ENCODE data around the gene RASL11A.
"Not testable (repeated sequence)": the region's sequence is repeated elsewhere in the genome, so short reads cannot be mapped to it uniquely, and the experiment has no call there.

Gene RASL11A

GRCh38 chr13:27300941-27301586, 30.4 kb downstream of the RASL11A start:
- no peak for DNase-seq

DNA sequence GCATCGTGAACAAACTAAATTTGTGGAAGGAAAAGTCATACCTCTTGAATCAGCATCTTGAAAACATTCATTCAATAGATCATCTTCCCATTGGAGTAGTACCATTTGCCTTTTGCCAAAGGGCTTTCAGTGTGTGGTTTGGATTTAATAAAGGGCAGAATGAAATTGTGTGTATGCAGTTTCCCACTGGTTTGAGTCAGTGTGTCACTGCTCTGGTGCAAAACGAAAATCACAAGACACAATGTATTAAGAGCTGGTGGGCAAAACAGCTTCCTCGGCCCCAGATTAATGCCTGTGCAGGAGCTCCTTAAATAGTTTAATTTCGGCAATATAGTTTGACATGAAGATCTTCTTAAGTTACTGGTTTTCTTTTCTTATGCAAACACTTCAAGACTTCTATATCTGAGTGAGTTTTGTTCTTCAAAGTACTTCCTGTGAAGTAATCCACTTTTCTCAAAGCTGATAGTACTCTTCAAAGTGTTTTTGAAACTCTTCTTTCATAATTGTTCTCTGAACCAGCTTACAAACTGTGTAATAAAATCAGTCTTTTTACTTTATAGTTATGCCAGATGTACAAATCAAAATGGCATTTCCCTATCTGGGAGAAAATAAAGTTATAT, 32.1 kb downstream of the RASL11A start:
- DNase-seq, result no peak

DNA sequence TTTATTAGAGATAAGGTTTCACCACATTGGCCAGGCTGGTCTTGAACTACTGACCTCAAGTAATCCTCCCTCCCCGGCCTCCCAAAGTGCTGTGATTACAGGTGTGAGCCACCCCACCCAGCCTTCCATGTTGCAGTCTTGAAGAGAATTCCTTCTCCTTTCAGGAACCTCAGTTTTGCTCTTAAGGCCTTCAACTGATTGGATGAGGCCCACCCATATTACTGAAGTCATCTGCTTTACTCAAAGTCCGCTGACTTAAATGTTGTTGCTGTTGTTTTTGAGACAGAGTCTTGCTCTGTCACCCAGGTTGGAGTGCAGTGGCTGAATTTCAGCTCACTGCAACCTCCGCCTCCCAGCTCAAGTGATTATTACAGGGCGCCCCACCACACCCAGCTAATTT, 33.5 kb downstream of the RASL11A start:
- no peak for DNase-seq

- no peak for DNase-seq
These were observed 34.0 kb downstream of the RASL11A start for GRCh38 chr13:27304611-27305010.

DNA sequence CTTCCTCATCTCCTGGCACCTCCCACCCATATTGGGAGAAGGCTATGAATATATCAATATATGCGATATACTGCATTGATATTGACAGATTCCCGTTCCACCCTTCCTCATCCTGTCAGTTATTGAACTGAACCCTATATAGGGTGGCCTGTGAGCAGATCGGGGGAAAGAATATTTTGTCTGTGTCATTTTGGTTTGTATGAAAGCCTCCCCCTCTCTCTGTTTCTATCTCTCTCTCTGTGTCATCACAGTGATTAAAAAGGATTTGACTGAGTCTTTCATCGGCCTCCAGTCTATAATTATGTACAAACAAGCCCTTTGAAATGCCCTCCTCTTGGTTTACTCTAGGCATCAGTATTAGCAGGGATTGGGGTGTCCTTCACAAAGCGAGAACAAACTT, 35.7 kb downstream of the RASL11A start:
- no peak for DNase-seq

DNA sequence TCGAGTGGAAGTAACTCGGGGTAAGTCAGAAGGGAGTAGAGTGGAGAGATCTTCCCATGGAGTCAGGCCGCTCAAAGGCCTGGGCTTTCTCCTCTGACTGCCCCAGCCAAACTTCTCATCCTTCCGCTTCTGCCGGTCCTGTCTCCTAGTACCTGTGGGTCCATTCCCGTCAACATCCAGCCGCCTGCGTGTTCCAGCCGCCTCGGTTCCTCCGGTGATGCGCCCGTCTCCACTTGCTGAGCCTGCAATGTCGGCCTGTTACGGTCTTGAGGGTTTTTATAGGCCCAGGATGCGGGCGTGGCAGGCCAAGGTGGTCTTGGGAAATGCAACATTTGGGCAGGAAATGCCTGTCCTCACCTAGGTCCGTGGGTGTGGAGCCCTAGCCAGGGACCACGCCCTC, 38.3 kb downstream of the RASL11A start:
- no peak for DNase-seq

DNA sequence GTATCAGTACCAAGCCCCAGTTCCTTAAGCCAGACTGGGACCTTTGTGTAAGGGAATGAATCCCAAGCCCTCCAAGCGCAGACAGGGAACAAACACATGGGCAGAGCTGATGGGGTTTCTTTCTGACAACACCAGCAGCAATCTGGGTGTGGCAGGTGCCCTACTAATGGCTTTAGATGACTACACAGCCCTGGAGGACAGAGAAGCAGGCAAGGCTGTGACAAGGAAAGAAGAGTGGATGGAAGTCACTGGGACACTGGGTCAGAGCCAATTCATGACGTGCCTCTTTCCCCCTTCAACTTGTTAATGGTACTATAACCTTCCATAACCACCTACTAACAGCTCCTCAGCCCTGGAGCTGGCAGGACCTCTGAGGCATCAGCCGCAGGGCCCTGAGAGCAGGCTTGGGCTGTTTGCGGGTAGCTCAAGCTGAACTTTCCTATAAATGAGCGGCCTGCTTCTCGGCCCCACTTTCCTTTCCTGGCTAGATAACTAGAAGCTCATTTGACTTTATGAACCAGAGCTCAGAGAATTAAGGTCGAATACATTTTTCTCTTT, 38.9 kb downstream of the RASL11A start:
- no peak for DNase-seq

DNA sequence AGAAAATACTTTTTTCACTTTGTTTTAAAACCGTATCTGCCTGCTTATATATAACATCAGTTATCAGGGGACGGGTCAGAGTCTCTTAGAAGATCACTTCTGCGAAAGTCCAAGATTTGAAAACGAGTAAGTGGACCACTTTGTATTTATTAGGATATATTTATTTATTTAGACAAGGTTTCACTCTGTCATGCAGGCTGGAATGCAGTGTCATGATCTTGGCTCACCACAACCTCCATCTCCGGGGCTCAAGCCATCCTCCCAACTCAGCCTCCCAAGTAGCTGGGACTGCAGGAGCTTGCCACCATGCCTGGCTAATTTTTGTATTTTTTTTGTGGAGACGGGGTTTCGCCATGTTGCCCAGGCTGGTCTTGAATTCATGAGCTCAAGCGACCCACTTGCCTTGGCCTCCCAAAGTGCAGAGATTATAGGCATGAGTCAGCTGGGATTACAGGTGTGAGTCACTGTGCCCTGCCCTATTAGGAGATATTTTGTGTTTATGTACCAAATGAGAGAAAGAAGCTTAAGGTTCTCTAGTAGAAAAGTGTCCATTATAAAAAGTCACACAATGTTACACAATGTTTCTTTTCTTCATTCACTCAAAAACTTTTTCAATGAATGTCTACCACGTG, 39.5 kb downstream of the RASL11A start:
- DNase-seq, result no peak

GRCh38 chr13:27310946-27311345, 40.3 kb downstream of the RASL11A start:
- no peak for DNase-seq

DNA sequence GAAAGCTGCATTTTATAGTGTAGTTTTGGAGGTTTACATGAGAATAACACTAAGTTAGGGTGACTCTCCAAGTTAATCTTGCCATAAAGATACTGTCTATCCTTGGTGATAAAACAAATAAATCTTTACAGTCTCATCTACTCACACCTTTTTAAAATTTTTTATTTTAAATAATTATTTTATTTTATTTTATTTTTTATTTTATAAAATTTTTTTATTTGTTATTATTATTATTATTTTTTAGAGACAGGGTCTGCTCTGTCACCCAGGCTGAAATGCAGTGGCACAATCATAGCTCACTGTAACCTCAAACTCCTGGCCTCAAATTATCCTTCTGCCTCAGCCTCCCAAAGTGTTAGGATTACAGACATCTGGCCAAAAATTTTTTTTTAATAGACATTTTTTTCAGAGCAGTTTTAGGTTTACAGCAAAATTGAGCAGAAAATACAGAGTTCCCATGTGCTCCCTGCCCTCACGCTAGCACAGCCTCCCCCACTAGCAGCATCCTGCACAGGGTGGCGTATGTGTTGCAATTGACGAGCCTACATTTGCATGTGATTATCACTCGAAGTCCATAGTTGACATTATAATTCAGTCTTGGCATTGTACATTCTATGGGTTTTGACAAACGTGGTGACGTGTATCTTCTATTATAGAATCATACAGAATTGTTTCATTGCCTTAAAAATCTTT, 41.0 kb downstream of the RASL11A start:
- DNase-seq, result no peak

DNA sequence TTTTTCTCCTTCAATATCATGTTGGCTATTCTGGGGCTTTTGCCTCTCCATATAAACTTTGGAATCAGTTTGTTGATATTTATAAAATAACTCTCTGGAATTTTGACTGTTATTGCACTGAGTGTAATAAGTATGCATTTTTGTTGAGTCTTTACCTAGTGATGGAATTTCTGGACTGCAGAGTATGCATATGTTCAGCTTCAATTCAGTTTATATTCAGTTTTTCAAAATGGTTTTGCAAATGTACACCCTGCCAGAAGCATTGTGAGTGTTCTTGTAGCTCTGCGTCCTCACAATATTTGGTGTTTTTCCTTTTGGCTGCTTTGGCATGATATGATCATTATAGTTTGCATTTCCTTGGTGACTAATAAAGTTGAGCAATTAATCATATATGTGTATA, 43.1 kb downstream of the RASL11A start:
- DNase-seq, result no peak

GRCh38 chr13:27319404-27319803, 48.8 kb downstream of the RASL11A start:
- DNase-seq, result no peak

DNA sequence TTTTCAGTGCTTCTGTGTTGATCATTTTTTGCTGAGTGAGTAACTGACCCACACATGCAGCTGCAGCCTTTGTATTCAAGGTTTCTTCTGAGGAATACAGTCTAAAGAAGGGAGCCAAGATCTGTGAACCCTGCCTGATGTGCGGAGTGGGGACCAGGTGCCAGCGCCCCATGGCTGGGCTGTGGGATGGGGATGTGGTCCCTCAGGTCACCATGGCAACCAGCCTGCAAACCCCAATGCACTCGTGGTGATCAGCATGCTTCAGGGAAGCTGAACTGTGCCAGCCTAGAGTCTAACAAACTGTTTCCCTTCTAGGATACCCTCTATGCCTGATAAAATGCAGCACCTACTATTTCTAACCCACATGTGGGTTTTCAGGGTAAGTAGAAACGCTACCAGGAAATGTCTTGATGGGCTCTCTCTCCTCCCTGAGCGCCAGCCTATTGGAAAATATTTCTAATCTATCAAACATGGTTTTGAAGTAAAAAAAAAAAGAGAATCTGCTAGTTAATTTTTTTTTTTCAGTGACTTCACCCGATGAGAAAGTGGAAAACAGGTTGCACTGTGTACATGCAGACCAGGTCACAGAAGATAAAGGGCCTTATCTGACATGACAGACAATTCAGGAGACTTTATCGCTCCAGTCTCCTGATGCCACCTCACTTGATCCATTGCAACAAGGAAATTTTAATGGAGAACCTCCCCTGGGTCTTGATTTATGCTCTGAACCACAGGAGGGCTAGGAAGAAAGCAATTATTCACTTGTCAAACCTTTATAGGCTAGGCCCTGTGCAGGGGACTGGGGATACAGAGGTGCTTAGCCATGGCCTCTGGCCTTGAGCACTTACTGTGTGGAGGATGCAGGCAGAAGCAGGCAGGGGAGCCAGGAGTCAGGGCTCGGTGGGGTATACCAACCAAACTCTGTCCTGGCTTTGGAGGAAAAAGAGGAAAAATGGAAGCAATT, 51.1 kb downstream of the RASL11A start:
- no peak for DNase-seq

GRCh38 chr13:27322443-27322842, 51.8 kb downstream of the RASL11A start:
- DNase-seq, result not testable (repeated sequence)
